ENCODE data around the gene HMCN2.
"Not testable (repeated sequence)": the region's sequence is repeated elsewhere in the genome, so short reads cannot be mapped to it uniquely, and the experiment has no call there.

Gene HMCN2

GRCh38 chr9:130276955-130277354, 11.4 kb downstream of the HMCN2 start:
- no peak for TF ChIP-seq Cebpa-rat (IDR thresholded peaks at IDR 0.05)
- H3K36me3 ChIP-seq, result no peaks in the 10 kb centered on the region
- H3K4me1 ChIP-seq, result peaks cover 14% of the 10 kb centered on the region
- no peak overlapping the region for H3K9ac ChIP-seq
- H3K9me3 ChIP-seq, result no peaks in the 10 kb centered on the region
- no peak overlapping the region for H3K4me3 ChIP-seq
- H4K20me1 ChIP-seq, result no peaks in the 10 kb centered on the region
- H3K27me3 ChIP-seq, result no peaks in the 10 kb centered on the region
- no peak overlapping the region for H3K27ac ChIP-seq
- no peak overlapping the region for H3K4me2 ChIP-seq

- not testable (repeated sequence) for H3K9me3 ChIP-seq
Measured at GRCh38 chr9:130277525-130277924, 12.0 kb downstream of the HMCN2 start.

GRCh38 chr9:130283539-130284248, 18.1 kb downstream of the HMCN2 start:
- no peak overlapping the region for H3K9ac ChIP-seq
- no peaks in the 10 kb centered on the region for H3K27me3 ChIP-seq
- no peaks in the 10 kb centered on the region for H4K20me1 ChIP-seq
- no peaks in the 10 kb centered on the region for H3K36me3 ChIP-seq
- H3K4me2 ChIP-seq, result no peak overlapping the region
- TF ChIP-seq Cebpa-rat (IDR thresholded peaks at IDR 0.05), result no peak
- H3K9me3 ChIP-seq, result no peaks in the 10 kb centered on the region
- H3K4me1 ChIP-seq, result no peaks in the 10 kb centered on the region
- no peak overlapping the region for H3K27ac ChIP-seq
- H3K4me3 ChIP-seq, result no peak overlapping the region

More at GRCh38 chr9:130277525-130277924, 12.0 kb downstream of the HMCN2 start:
- not testable (repeated sequence) for H3K27ac ChIP-seq, H3K27me3 ChIP-seq, H3K4me3 ChIP-seq, H3K36me3 ChIP-seq, H3K9ac ChIP-seq, H3K4me2 ChIP-seq, H4K20me1 ChIP-seq
- peaks cover 14% of the 10 kb centered on the region for H3K4me1 ChIP-seq

GRCh38 chr9:130284249-130284625, 18.7 kb downstream of the HMCN2 start:
- Histone ChIP-seq H3K9me3 (no peaks in the 10 kb centered on the region), H3K4me1 (no peaks in the 10 kb centered on the region), H3K4me2 (no peak overlapping the region), H3K27ac (no peak overlapping the region), H3K4me3 (no peak overlapping the region), H4K20me1 (no peaks in the 10 kb centered on the region), H3K9ac (no peak overlapping the region), H3K36me3 (no peaks in the 10 kb centered on the region), H3K27me3 (no peaks in the 10 kb centered on the region)
- no peak for TF ChIP-seq Cebpa-rat (IDR thresholded peaks at IDR 0.05)

- Histone ChIP-seq H3K9ac (no peak overlapping the region), H4K20me1 (no peaks in the 10 kb centered on the region), H3K36me3 (no peaks in the 10 kb centered on the region), H3K27me3 (no peaks in the 10 kb centered on the region), H3K4me1 (no peaks in the 10 kb centered on the region), H3K4me2 (no peak overlapping the region), H3K27ac (no peak overlapping the region), H3K9me3 (no peaks in the 10 kb centered on the region), H3K4me3 (no peak overlapping the region)
- no peak for TF ChIP-seq Cebpa-rat (IDR thresholded peaks at IDR 0.05)
Measured at GRCh38 chr9:130284690-130285089, 19.1 kb downstream of the HMCN2 start.

- Histone ChIP-seq H3K9ac (no peak overlapping the region), H3K27ac (no peak overlapping the region), H3K4me2 (no peak overlapping the region), H3K27me3 (no peaks in the 10 kb centered on the region), H3K9me3 (no peaks in the 10 kb centered on the region), H3K36me3 (no peaks in the 10 kb centered on the region), H3K4me1 (no peaks in the 10 kb centered on the region), H3K4me3 (no peak overlapping the region), H4K20me1 (no peaks in the 10 kb centered on the region)
- TF ChIP-seq Cebpa-rat (IDR thresholded peaks at IDR 0.05), result no peak
Measured at GRCh38 chr9:130285271-130285670, 19.7 kb downstream of the HMCN2 start.

GRCh38 chr9:130286072-130286770, 20.7 kb downstream of the HMCN2 start:
- no peaks in the 10 kb centered on the region for H4K20me1 ChIP-seq
- H3K27ac ChIP-seq, result no peak overlapping the region
- no peak for TF ChIP-seq Cebpa-rat (IDR thresholded peaks at IDR 0.05)
- no peaks in the 10 kb centered on the region for H3K9me3 ChIP-seq
- no peak overlapping the region for H3K9ac ChIP-seq
- H3K27me3 ChIP-seq, result no peaks in the 10 kb centered on the region
- no peaks in the 10 kb centered on the region for H3K4me1 ChIP-seq
- no peaks in the 10 kb centered on the region for H3K36me3 ChIP-seq
- H3K4me3 ChIP-seq, result no peak overlapping the region
- H3K4me2 ChIP-seq, result no peak overlapping the region

- H3K36me3 ChIP-seq, result no peaks in the 10 kb centered on the region
- H4K20me1 ChIP-seq, result no peaks in the 10 kb centered on the region
- H3K9ac ChIP-seq, result no peak overlapping the region
- TF ChIP-seq Cebpa-rat (IDR thresholded peaks at IDR 0.05), result no peak
- H3K4me2 ChIP-seq, result no peak overlapping the region
- no peaks in the 10 kb centered on the region for H3K9me3 ChIP-seq
- H3K27ac ChIP-seq, result no peak overlapping the region
- no peaks in the 10 kb centered on the region for H3K27me3 ChIP-seq
- H3K4me3 ChIP-seq, result no peak overlapping the region
- H3K4me1 ChIP-seq, result no peaks in the 10 kb centered on the region
Measured at GRCh38 chr9:130286781-130287428, 21.3 kb downstream of the HMCN2 start.

GRCh38 chr9:130287736-130288135, 22.2 kb downstream of the HMCN2 start:
- H3K9me3 ChIP-seq, result no peaks in the 10 kb centered on the region
- no peak overlapping the region for H3K4me2 ChIP-seq
- no peaks in the 10 kb centered on the region for H3K4me1 ChIP-seq
- no peaks in the 10 kb centered on the region for H3K27me3 ChIP-seq
- H3K27ac ChIP-seq, result no peak overlapping the region
- no peaks in the 10 kb centered on the region for H3K36me3 ChIP-seq
- H4K20me1 ChIP-seq, result no peaks in the 10 kb centered on the region
- no peak overlapping the region for H3K4me3 ChIP-seq
- no peak for TF ChIP-seq Cebpa-rat (IDR thresholded peaks at IDR 0.05)
- H3K9ac ChIP-seq, result no peak overlapping the region

GRCh38 chr9:130288393-130288792, 22.8 kb downstream of the HMCN2 start:
- H3K27me3 ChIP-seq, result no peaks in the 10 kb centered on the region

More at GRCh38 chr9:130288393-130288792, 22.8 kb downstream of the HMCN2 start:
- H3K4me1 ChIP-seq, result no peaks in the 10 kb centered on the region
- TF ChIP-seq Cebpa-rat (IDR thresholded peaks at IDR 0.05), result no peak
- H3K36me3 ChIP-seq, result no peaks in the 10 kb centered on the region
- no peak overlapping the region for H3K27ac ChIP-seq
- H3K9ac ChIP-seq, result no peak overlapping the region
- H3K4me3 ChIP-seq, result no peak overlapping the region
- H3K9me3 ChIP-seq, result no peaks in the 10 kb centered on the region
- no peaks in the 10 kb centered on the region for H4K20me1 ChIP-seq
- H3K4me2 ChIP-seq, result no peak overlapping the region

All from BLaER1 (cell line).